ENCODE data around the gene SSX2IP.
"Not testable (repeated sequence)": the region's sequence is repeated elsewhere in the genome, so short reads cannot be mapped to it uniquely, and the experiment has no call there.

The SSX2IP gene

DNA sequence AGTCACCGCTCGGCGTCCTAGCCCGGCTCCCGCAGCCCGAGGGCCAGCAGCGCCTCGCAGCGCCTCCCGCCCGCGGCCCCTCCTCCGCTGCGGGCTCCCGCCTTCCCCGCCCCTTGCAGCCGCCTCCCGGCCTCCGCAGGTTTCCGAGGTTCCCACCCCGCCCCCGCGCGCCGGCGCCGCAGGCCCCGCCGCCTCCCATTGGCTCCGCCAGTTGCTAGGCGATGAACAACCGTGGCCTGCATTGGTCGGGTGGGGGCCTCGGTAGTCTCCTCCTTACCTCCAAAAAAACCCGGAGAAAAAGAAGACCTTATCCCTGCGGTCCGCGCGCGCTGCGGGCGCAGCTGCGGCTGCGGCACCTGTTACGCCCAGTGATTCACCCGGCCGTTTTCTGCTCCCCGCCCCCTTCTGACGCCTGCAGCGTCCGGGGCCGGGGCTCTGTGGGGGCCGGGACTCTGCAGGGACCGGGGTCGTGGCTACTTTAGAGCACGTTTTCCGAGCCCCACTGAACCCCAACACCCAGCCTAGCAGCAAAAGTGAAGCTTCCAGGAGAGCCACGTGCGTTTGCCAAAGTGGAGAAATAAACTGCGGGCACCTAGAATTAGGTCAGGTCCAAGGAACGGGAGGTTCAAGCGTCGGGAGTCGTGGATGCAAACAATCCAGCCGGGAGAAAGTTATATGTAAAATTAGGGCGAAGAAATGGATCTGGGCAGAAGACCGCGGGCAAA lies at the start of gene SSX2IP:
TSS of gene SSX2IP (minus strand) at position 65 of the 725 bp plus-strand sequence. CDS start 19,242 bp downstream, outside the sequence.
- DNase-seq, result peak; percentile 94 to 100 (median 98)

DNA sequence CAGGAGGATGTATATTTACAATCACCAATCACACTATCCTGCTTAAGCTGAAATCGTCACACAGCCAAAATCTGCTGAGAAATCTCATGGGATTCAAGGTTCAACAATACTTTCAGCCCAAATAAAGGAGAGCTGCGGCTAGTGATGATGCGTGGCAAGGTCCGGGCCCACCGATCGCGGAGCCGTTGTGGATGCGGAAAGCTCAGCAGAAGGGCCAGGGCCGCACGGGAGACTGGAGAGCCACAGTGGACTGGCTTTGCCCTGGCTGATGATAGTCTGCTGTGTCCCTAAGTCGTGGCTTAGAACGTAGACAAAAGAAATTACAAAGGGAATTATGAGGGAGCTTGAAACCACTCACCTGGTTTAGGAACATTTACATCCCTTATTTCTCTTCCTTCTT lies 48.0 kb upstream of the SSX2IP start:
- no peak for DNase-seq

- DNase-seq, result no peak
Observed at GRCh38 chr1:84737590-84737989, 47.3 kb upstream of the SSX2IP start.

GRCh38 chr1:84736944-84737343 lies 46.7 kb upstream of the SSX2IP start:
- DNase-seq, result no peak

- DNase-seq, result no peak
Observed at GRCh38 chr1:84736445-84736844, 46.2 kb upstream of the SSX2IP start.

- no peak for DNase-seq
Observed at GRCh38 chr1:84735483-84735882, 45.2 kb upstream of the SSX2IP start.

- no peak for DNase-seq
Observed at GRCh38 chr1:84732520-84732919, 42.3 kb upstream of the SSX2IP start.

DNA sequence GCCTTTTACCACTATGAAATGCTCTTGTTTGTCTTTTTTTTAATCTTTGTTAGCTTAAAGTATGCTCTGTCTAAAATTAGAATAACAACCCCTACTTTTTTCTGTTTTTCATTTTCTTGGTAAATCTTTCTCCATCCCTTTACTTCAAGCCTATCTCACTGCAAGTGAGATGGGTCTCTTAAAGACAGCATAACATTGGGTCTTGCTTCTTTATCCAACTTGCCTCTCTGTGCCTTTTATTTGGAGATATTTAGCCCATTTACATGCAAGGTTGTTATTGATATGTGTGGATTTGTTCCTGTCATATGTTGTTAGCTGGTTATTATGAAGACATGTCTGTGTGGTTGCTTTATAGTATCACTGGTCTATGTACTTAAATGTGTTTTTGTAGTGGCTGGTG lies 41.3 kb upstream of the SSX2IP start:
- no peak for DNase-seq

GRCh38 chr1:84727711-84728110 lies 37.5 kb upstream of the SSX2IP start:
- not testable (repeated sequence) for DNase-seq

GRCh38 chr1:84726593-84727499 lies 36.6 kb upstream of the SSX2IP start:
- DNase-seq, result no peak

GRCh38 chr1:84724128-84724860 lies 34.0 kb upstream of the SSX2IP start:
- peak in 5 of 6 experiments; percentile 4 to 41 (median 11) for DNase-seq

DNA sequence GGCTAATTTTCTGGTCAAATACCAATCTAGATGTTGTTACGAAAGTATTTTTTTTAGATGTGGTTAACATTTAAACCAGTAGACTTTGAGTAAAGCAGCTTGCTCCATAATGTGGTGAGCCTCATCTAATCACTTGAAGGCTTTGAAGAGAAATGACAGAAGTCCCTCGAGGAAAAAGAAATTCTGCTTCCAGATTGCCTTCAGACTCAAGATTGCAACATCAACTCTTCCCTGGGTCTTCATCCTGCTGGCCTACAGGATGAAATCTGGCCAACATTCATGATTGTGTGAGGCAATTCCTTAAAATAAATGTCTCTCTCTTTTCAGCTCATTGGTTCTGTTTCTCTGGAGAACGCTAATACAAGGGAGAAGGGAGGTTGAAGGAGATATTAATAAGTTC lies 32.5 kb upstream of the SSX2IP start:
- no peak for DNase-seq

- DNase-seq, result not testable (repeated sequence)
Observed at GRCh38 chr1:84721872-84722271, 31.6 kb upstream of the SSX2IP start.

- DNase-seq, result no peak
Observed at GRCh38 chr1:84721152-84721551, 30.9 kb upstream of the SSX2IP start.

DNA sequence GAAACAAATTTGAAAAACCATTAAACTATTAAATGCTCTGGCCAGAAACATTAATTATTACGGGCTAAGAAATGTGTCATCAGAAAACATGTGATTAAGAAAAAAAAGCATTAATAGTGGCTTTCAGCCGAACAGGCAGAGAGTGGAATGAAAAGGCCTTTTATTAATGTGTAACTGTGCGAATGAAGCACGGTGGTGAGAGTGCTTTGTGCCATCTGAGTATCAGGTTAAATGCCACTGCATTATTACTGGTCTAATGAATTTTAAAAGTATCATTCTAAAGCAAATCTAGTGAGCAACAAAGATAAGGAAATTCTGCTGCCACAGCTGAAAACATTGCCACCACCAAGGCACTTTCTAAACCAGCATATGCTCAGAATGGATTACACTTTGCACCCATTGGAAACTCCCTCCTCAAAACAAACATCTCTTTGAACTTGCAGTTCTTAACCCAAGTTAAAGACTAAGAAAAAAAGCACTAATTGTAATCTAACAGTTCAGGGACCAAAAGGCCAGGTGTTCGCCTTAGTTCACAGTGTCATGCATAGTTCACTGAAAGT lies 30.0 kb upstream of the SSX2IP start:
- DNase-seq, result no peak

DNA sequence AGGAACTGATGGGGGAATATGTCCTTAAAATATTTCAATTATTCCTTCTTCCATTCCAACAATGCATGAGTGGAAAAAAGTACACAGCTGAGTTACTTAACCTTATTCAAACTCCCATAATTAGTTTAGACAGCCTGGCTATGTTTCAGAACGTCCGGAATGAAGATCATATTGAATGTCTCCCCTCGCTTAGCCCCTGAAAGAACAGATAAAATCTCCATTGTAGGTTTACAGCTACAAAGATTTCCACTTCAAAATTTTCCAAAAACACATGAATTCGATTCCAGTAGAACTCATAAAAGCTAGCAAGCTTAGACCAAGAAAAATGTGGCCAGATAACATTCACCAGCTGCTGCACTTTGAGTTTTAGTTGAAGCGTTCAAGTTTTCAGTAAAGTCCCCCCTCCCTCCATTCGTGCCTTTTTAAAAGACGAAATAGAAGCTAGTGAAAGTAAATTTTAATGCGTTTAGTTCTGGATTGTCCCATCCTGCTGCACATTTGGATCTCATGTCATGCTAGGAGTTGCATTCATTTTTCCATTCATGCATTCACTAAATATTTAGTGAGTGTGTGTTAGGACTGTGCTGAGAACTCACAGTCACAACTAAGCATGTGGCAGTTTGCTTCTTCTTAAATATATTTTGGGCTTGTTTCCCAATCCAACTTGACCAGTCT lies 29.4 kb upstream of the SSX2IP start:
- DNase-seq, result no peak

DNA sequence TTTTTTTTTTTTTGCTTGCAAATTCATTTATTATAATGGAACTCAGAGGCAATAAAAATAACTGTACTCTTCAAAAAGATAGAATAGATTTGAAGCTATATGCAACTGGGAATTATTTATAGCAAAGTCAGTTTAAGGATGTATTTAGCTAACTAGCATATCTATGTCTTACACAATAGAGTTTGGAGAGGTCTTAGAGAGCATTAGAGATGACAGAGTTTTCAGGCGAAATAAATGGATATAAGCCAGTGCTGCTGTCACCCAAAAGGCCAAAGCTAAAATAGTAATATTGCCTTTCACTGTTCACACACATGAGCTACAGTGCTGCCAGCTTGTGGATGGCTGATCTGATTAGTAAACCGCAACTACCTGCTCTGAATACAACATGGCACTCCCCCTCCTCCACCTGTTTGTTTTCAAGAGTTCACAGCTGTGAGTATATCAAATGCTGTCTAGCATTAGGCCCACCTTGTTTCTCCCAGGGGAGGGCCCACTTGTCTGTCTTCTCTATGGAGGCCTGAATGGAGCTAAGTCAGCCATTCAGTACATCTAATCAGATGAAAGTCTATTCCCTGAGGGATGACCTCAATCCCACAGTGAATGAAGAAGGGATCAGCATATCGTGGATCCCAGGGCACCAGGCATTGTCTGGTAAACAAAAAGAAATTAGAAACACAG lies 25.2 kb upstream of the SSX2IP start:
- DNase-seq, result no peak

- no peak for DNase-seq
Observed at GRCh38 chr1:84712276-84712874, 22.1 kb upstream of the SSX2IP start.

- no peak for DNase-seq
Observed at GRCh38 chr1:84711869-84712268, 21.6 kb upstream of the SSX2IP start.

GRCh38 chr1:84711121-84711520 lies 20.9 kb upstream of the SSX2IP start:
- no peak for DNase-seq

DNA sequence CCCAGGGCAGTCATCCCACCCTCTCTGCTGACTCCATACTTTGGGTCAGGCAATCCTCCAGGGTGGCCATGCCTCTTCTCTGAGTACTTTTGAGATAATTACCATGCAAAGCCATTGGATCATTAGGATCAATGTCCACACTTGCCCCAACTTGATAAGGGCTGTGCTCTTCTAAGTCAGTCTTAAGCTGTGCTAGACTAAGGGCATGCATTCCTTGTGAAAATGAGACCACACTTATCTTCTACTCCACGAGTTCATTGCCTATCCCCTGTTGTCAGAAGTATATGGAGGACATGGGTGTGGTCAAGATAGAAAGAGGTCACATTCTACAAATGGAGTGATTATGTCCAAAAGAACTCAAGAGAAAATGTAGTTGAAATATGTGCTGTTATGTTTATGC lies 18.9 kb upstream of the SSX2IP start:
- DNase-seq, result no peak
